A549 (cell line): ENCODE data around the gene MBD3. TPM values are rescaled to one million over a fixed set of nuclear protein-coding genes. Genes with fewer than 3 reads are reported as not detected.

Experiments used
- ATAC-seq, 2 experiments: fragments of 200-7000 bp in 1 of 2; fragments of >200 bp in 1 of 2; cut with Nextera tagmentation in 1 of 2; cut with Tn5 transposase in 1 of 2; 3 replicates each; pipeline versions ENCODE4 v1.8.0 to v1.9.1; 2018 to 2020; ENCODE audit warnings: mild to moderate bottlenecking in 1 of 2, moderate library complexity in 1 of 2
- CTCF ChIA-PET: fragments of 300-600 bp; sonication (Branson Sonifier 250); formaldehyde crosslinking; extraction: SDS; loops from one replicate; lab custom pipeline; 2021; ENCODE audit warnings: antibody characterized with exemption, inconsistent platforms; lab: Yijun Ruan, JAX
- POLR2A ChIA-PET: fragments of 350-600 bp; formaldehyde crosslinking; extraction: SDS; loops from one replicate; lab custom pipeline; 2021; ENCODE audit warnings: antibody characterized with exemption, inconsistent platforms; lab: Yijun Ruan, JAX
- DNase-seq, 2 experiments: peaks; one replicate each; pipeline versions ENCODE4 v3.0.0 to v3.0.0-alpha.2; 2011 to 2016; ENCODE audit warnings: low read depth in 1 of 2, low spot score in 1 of 2
- FAIRE-seq: peaks from 2 replicates; lab custom pipeline; 2011; peaks lifted over from hg19 to GRCh38; lab: Jason Lieb, UNC
- H3K27ac ChIP-seq, 2 experiments: fragments of >200 bp; sonication (Bioruptor Twin); formaldehyde crosslinking; 3 replicates each; pipeline ENCODE4 v1.5.1; 2016 to 2017
- H3K4me1 ChIP-seq: fragments of >200 bp; sonication (Bioruptor Twin); formaldehyde crosslinking; 3 replicates; pipeline ENCODE4 v1.6.1; 2016
- H3K4me2 ChIP-seq: fragments of >200 bp; sonication (Bioruptor Twin); formaldehyde crosslinking; 3 replicates; pipeline ENCODE4 v1.6.1; 2016
- H3K4me3 ChIP-seq: fragments of >200 bp; sonication (Bioruptor Twin); formaldehyde crosslinking; 3 replicates; pipeline ENCODE4 v1.5.1; 2016
- H3K9me3 ChIP-seq: fragments of >200 bp; sonication (Bioruptor Twin); formaldehyde crosslinking; 3 replicates; pipeline ENCODE4 v1.6.1; 2016
- EHF ChIP-seq: fragments of 250-450 bp; sonication (Bioruptor Pico); IDR thresholded peaks from 2 replicates; pipeline ENCODE4 v1.5.0; 2020; ENCODE audit warnings: mild to moderate bottlenecking
- FOSL2 ChIP-seq, 2 experiments: fragments of 450-650 bp in 1 of 2; fragments of >200 bp in 1 of 2; sonication (Bioruptor Twin) in 1 of 2; formaldehyde crosslinking; IDR thresholded peaks; 2 replicates each; pipeline versions ENCODE4 v1.5.0 to v1.6.1; 2016 to 2020; ENCODE audit warnings: mild to moderate bottlenecking in 1 of 2, moderate library complexity in 1 of 2
- HDAC2 ChIP-seq: fragments of 200-600 bp; sonication (generic); IDR thresholded peaks from 2 replicates; pipeline ENCODE4 v1.6.1; 2016
- HEYL ChIP-seq: fragments of 250-450 bp; sonication (Bioruptor Pico); IDR thresholded peaks from 2 replicates; pipeline ENCODE4 v1.8.0; 2021; ENCODE audit warnings: mild to moderate bottlenecking, moderate library complexity
- HMGXB4 ChIP-seq: fragments of 250-450 bp; sonication (Bioruptor Pico); IDR thresholded peaks from 2 replicates; pipeline ENCODE4 v1.5.0; 2021; ENCODE audit warnings: mild to moderate bottlenecking, moderate library complexity, borderline replicate concordance
- KDM1A ChIP-seq: fragments of 200-600 bp; sonication (generic); IDR thresholded peaks from 2 replicates; pipeline ENCODE4 v1.6.1; 2016; ENCODE audit warnings: low read depth, mild to moderate bottlenecking
- MAZ ChIP-seq: fragments of 150-350 bp; IDR thresholded peaks from 2 replicates; pipeline ENCODE4 v1.6.1; 2014; ENCODE audit warnings: antibody characterized with exemption, low read depth, low read length, borderline replicate concordance
- NPAS2 ChIP-seq: fragments of 250-450 bp; sonication (Bioruptor Pico); IDR thresholded peaks from 2 replicates; pipeline ENCODE4 v1.8.0; 2022; ENCODE audit warnings: mild to moderate bottlenecking, moderate library complexity, borderline replicate concordance
- RARB ChIP-seq: fragments of 250-450 bp; sonication (Bioruptor Pico); IDR thresholded peaks from 2 replicates; pipeline ENCODE4 v1.8.0; 2021; ENCODE audit warnings: mild to moderate bottlenecking, moderate library complexity
- SREBF2 ChIP-seq: fragments of 450-650 bp; IDR thresholded peaks from 2 replicates; pipeline ENCODE4 v1.6.1; 2014; ENCODE audit warnings: mild to moderate bottlenecking, moderate library complexity
- ZC3H11A ChIP-seq: fragments of 450-650 bp; IDR thresholded peaks from 2 replicates; pipeline ENCODE4 v1.6.1; 2014; ENCODE audit warnings: antibody characterized with exemption, mild to moderate bottlenecking
- ZSCAN20 ChIP-seq: fragments of 250-450 bp; sonication (Bioruptor Pico); IDR thresholded peaks from 2 replicates; pipeline ENCODE4 v1.8.0; 2022; ENCODE audit warnings: mild to moderate bottlenecking, moderate library complexity
- WGBS: methylation state at CpG from one replicate; pipeline ENCODE4 v1.1.6; 2017; ENCODE audit errors: missing lambda C conversion rate; 5-methylcytosine and 5-hydroxymethylcytosine counted together
- polyA plus RNA-seq, 4 experiments: library from polyadenylated mRNA; depleted of rRNA in 3 of 4; stranded (reverse); fragments of >200 nt; fragmentation: RNase III in 1 of 4; extraction: RNeasy Plus Mini Kit Qiagen cat#74134 plus additional on column Dnase treatment in 1 of 4; gene quantifications; 2 replicates in 3 of 4; 3 replicates in 1 of 4; pipeline ENCODE4 v1.2.3, GENCODE V29; 2011 to 2017
- TF ChIP-seq, protein P1 (sequence below): fragments of >200 bp; sonication (Bioruptor Twin); formaldehyde crosslinking; IDR thresholded peaks from 3 replicates; pipeline ENCODE4 v1.6.1; 2016
- TF ChIP-seq, protein P2 (sequence below): fragments of 200-600 bp; sonication (generic); IDR thresholded peaks from 2 replicates; pipeline ENCODE4 v1.6.1; 2016; ENCODE audit warnings: antibody characterized with exemption, mild to moderate bottlenecking, moderate library complexity
- TF ChIP-seq, protein P3 (sequence below): IDR thresholded peaks from 2 replicates; pipeline ENCODE4 v1.6.1; 2012
- TF ChIP-seq, protein P4 (sequence below): fragments of 450-650 bp; IDR thresholded peaks from 2 replicates; pipeline ENCODE4 v1.6.1; 2014; ENCODE audit warnings: antibody characterized with exemption

MBD3 gene
- polyA plus RNA-seq, 2 of the 4 experiments (the other 2 are of a cell fraction): 22.7 to 41.4 TPM

DNA sequence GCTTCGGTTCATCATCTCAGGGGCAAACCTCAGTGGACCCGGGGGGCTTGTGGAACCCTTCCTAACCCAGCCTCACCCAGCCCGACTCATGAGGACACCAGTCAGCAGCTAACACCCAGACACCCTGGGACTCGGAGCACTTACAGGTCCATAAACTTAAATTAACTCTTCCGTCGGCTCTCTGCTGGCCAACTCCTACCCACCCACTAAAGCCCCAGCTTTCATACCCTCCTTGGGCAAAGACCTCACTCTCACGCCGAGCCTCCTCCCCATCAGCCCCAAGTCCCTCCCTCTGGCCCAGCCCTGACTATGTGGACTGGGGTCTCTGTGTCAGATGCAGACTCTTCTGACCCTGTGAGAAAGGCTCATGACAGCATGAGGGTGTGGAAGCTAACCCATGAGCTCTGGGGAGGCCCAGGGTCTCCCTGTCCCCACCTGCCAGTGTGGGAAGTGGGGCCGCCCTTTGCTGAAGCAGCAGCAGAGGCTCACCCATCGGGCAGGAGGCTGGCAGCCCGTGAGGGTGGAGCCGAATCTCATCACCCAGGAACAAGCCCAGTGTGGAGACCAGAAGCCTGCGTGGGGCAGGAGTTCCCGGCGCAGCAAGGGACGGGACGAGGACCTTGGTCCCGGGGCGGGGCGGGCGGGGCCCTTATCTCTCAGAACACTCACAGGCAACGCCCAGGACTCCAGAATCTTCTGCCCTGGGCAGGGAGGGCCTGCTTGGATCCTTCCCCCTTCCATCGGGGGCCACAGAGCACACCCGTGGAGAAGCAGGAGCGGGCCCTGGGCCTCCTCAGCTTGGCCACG is 40.0 kb upstream of the MBD3 start:
- CTCF ChIA-PET: no interaction called here
- no peak for TF ChIP-seq HMGXB4 (CRISPR knock-in tag)
- TF ChIP-seq, protein P1, sequence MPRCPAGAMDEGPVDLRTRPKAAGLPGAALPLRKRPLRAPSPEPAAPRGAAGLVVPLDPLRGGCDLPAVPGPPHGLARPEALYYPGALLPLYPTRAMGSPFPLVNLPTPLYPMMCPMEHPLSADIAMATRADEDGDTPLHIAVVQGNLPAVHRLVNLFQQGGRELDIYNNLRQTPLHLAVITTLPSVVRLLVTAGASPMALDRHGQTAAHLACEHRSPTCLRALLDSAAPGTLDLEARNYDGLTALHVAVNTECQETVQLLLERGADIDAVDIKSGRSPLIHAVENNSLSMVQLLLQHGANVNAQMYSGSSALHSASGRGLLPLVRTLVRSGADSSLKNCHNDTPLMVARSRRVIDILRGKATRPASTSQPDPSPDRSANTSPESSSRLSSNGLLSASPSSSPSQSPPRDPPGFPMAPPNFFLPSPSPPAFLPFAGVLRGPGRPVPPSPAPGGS: no peak
- TF ChIP-seq, protein P2, sequence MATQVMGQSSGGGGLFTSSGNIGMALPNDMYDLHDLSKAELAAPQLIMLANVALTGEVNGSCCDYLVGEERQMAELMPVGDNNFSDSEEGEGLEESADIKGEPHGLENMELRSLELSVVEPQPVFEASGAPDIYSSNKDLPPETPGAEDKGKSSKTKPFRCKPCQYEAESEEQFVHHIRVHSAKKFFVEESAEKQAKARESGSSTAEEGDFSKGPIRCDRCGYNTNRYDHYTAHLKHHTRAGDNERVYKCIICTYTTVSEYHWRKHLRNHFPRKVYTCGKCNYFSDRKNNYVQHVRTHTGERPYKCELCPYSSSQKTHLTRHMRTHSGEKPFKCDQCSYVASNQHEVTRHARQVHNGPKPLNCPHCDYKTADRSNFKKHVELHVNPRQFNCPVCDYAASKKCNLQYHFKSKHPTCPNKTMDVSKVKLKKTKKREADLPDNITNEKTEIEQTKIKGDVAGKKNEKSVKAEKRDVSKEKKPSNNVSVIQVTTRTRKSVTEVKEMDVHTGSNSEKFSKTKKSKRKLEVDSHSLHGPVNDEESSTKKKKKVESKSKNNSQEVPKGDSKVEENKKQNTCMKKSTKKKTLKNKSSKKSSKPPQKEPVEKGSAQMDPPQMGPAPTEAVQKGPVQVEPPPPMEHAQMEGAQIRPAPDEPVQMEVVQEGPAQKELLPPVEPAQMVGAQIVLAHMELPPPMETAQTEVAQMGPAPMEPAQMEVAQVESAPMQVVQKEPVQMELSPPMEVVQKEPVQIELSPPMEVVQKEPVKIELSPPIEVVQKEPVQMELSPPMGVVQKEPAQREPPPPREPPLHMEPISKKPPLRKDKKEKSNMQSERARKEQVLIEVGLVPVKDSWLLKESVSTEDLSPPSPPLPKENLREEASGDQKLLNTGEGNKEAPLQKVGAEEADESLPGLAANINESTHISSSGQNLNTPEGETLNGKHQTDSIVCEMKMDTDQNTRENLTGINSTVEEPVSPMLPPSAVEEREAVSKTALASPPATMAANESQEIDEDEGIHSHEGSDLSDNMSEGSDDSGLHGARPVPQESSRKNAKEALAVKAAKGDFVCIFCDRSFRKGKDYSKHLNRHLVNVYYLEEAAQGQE: no peak
- TF ChIP-seq RARB: no peak
- no peak for TF ChIP-seq ZC3H11A
- TF ChIP-seq NPAS2 (CRISPR knock-in tag): no peak
- TF ChIP-seq, protein P3, sequence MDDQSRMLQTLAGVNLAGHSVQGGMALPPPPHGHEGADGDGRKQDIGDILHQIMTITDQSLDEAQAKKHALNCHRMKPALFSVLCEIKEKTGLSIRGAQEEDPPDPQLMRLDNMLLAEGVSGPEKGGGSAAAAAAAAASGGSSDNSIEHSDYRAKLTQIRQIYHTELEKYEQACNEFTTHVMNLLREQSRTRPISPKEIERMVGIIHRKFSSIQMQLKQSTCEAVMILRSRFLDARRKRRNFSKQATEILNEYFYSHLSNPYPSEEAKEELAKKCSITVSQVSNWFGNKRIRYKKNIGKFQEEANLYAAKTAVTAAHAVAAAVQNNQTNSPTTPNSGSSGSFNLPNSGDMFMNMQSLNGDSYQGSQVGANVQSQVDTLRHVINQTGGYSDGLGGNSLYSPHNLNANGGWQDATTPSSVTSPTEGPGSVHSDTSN: no peak
- TF ChIP-seq, protein P4, sequence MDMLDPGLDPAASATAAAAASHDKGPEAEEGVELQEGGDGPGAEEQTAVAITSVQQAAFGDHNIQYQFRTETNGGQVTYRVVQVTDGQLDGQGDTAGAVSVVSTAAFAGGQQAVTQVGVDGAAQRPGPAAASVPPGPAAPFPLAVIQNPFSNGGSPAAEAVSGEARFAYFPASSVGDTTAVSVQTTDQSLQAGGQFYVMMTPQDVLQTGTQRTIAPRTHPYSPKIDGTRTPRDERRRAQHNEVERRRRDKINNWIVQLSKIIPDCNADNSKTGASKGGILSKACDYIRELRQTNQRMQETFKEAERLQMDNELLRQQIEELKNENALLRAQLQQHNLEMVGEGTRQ: no peak
- TF ChIP-seq SREBF2: no peak
- TF ChIP-seq ZSCAN20 (CRISPR knock-in tag): no peak
- TF ChIP-seq EHF: no peak
- TF ChIP-seq FOSL2 (IDR thresholded peaks at IDR 0.05): no peak
- no peak for TF ChIP-seq FOSL2 (CRISPR knock-in tag; IDR thresholded peaks at IDR 0.05)
- TF ChIP-seq KDM1A: no peak
- no peak for TF ChIP-seq MAZ
- no peak for TF ChIP-seq HDAC2
- TF ChIP-seq HEYL: no peak
- TF ChIP-seq, all 56 proteins: peak for 0
- FAIRE-seq (no peak), ATAC-seq (peak; percentile 40 to 50; a peak in 3 of 6 replicates), DNase-seq (peak; percentile 14 to 22)
- peaks cover 14% of the 10 kb centered on the region for H3K4me1 ChIP-seq
- peaks cover 4% of the 10 kb centered on the region; the same call in 1 of the 3 replicates for H3K9me3 ChIP-seq
- POLR2A ChIA-PET: interaction anchor here (0.6 kb wide), 1 partner anchor 326 kb away, joined by 3 read pairs; no protein-coding TSS in a partner anchor
- no peak overlapping the region for H3K4me3 ChIP-seq
- H3K4me2 ChIP-seq: peak overlapping the region; percentile 40; the same call in 2 of the 3 replicates
- peak overlapping the region; percentile 36 to 41; a peak in 3 of 6 replicates for H3K27ac ChIP-seq
- 87% methylated on average over 11 of the region's 26 CpGs for WGBS
